ENCODE measurements around the gene ZMIZ1.

ZMIZ1 gene, protein sequence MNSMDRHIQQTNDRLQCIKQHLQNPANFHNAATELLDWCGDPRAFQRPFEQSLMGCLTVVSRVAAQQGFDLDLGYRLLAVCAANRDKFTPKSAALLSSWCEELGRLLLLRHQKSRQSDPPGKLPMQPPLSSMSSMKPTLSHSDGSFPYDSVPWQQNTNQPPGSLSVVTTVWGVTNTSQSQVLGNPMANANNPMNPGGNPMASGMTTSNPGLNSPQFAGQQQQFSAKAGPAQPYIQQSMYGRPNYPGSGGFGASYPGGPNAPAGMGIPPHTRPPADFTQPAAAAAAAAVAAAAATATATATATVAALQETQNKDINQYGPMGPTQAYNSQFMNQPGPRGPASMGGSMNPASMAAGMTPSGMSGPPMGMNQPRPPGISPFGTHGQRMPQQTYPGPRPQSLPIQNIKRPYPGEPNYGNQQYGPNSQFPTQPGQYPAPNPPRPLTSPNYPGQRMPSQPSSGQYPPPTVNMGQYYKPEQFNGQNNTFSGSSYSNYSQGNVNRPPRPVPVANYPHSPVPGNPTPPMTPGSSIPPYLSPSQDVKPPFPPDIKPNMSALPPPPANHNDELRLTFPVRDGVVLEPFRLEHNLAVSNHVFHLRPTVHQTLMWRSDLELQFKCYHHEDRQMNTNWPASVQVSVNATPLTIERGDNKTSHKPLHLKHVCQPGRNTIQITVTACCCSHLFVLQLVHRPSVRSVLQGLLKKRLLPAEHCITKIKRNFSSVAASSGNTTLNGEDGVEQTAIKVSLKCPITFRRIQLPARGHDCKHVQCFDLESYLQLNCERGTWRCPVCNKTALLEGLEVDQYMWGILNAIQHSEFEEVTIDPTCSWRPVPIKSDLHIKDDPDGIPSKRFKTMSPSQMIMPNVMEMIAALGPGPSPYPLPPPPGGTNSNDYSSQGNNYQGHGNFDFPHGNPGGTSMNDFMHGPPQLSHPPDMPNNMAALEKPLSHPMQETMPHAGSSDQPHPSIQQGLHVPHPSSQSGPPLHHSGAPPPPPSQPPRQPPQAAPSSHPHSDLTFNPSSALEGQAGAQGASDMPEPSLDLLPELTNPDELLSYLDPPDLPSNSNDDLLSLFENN

GRCh38 chr10:79068562-79069324, at the start of gene ZMIZ1:
Gene ZMIZ1, plus strand, starts transcription at chr10:79068966. Its CDS starts 132,667 bp downstream, at chr10:79201633.
- peak; percentile 88 for DNase-seq

GRCh38 chr10:79019441-79020014, 49.2 kb upstream of the ZMIZ1 start:
- no peak for DNase-seq

GRCh38 chr10:79020015-79020491, 48.7 kb upstream of the ZMIZ1 start:
- DNase-seq: no peak

DNA sequence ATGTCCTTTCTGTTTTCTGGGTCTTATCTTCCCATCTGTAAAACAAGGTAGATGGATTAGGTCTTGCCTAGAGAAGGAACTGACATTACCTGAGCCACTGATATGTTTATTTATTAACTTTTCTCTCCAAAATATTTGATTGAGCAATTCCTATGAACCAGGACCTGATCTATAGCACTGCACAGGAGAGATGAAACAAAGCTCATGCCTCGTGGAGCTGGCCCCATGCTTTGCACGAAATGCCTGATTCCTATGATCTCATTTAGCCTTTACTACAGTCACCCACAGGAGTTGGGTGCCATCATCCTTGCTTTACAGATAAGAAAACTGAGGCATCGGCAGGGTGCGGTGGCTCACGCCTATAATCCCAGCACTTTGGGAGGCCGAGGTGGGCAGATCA, 48.2 kb upstream of the ZMIZ1 start:
- no peak for DNase-seq

DNA sequence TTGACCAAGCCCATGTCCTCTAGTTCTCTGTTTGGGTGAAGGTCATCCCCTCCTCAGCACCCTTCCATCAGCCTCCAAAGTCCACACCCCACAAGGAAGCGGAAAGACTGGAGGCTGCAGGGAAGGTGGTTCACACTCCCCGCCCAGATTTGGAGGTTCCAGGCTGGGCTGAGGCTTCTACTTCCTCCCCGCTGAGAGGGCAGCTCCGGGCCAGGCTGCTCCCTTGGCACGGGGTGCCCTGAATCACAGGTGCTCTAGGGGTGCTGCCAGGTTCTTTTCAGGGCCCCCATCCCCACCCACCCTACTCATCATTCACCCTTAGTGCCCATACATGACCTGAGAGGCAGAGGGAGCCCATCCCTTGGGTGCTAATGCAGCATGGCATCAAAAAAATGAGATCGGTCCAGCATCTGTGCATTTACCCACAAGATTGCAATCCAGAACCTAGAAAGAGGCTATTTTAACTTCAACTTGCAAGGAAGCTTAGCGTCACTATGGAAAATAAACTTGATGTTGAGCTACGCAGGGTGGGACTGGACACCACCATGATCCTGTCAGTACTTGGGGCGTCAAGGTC, 47.3 kb upstream of the ZMIZ1 start:
- no peak for DNase-seq

DNA sequence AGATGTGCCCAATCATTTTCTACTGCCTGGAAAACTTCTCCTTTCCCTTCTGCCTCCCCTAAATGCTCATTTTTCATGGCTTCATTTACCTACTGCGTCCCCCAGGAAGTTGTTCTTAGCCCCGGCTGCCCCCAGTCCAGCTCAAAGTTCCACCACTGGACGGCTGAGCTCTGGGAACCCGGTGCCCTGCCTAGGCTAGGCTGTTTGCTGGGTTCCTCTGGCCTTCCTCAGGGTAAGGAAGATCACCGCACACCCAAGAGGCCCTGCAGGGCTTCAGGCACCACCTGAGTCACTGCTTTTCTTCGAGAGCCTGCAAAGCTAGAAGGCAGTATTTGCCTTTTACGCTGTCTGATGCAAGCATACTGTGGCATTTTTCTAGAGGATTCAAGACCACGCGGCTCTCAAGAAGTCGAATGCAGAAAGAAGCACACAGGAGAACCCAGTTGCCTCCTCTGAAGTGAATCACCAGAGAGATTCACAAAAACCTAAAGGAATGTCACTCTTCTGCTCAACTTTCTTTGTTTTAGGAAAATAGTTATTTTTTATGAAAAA, 46.7 kb upstream of the ZMIZ1 start:
- DNase-seq: no peak

- DNase-seq: no peak
These were observed 46.1 kb upstream of the ZMIZ1 start for GRCh38 chr10:79022565-79023230.

GRCh38 chr10:79023240-79024162, 45.3 kb upstream of the ZMIZ1 start:
- DNase-seq: no peak

DNA sequence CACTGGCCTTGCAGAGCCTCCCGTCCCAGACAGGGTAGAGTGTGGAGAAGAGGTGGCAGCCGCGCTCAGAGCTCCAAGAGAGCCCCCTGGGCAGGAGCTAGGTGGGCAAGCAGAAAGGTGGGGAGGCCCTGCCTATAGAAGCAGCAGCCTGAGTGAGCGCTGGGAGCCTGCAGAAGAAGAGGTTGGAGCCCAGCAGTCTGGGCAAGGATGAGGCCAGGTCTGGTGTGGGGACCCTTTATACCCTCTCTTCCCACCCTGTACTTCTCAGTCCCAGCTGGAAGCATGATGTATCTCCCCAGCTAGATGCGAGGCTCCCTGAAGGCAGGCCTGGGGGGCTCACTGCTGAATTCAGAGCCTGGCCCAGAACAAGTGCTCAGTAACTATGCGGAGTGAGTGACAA, 44.5 kb upstream of the ZMIZ1 start:
- DNase-seq: no peak

DNA sequence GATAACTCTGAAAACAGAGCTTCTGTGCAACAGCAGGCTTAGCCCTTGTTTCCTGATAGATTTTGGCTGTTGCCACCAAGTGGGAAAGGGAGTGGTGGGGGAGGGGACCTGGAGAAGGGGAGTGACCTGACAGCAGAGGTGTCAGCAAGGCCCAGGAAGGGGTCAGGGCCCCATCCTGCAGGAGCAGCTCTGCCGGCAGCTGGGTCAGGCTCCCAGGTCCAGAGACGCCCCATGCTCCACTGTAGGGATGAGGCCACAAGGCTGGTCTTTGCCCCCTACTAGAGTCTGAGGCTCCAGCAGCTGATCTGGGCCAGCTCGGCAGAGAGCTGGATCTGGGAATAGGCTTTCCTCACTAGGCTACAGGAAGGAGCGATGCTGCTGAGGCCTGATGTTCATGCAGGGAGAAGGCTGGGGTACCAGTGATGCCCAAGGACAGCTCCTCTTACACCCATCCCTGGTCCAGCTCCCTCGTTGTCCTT, 44.0 kb upstream of the ZMIZ1 start:
- DNase-seq: no peak

DNA sequence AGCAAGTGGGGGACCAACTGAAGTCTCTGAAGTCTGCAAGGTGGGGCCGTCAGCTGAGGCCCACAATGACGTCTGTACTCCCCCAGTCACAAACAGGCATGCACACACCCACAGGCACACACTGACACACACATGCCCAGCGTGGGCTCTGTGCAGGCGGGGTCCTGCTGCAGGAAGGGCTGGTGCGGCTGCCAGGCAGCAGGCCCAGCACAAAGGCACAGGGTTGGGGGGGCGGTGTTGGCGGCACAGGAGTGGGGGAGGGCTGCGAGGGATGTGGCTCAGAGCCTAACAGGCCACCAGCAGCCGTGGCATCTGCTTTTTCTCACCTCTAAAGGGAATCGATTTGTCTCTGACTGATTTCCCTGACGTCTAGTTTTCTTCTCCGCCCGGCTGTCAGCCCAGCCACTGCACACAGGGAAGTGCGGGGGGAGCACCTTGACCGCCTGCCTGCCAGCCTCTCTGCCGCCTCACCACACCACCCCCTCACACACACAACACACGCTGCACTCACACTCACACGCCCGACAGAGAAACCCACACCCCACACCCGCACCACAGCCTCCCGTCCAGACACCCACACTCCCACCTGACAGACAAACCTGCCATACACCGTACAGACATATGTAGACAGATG, 43.5 kb upstream of the ZMIZ1 start:
- DNase-seq: peak; percentile 32

- DNase-seq: no peak
These were observed 42.4 kb upstream of the ZMIZ1 start for GRCh38 chr10:79026341-79026761.

GRCh38 chr10:79026806-79027146, 42.0 kb upstream of the ZMIZ1 start:
- DNase-seq: no peak

- DNase-seq: no peak
These were observed 41.4 kb upstream of the ZMIZ1 start for GRCh38 chr10:79027147-79028055.

DNA sequence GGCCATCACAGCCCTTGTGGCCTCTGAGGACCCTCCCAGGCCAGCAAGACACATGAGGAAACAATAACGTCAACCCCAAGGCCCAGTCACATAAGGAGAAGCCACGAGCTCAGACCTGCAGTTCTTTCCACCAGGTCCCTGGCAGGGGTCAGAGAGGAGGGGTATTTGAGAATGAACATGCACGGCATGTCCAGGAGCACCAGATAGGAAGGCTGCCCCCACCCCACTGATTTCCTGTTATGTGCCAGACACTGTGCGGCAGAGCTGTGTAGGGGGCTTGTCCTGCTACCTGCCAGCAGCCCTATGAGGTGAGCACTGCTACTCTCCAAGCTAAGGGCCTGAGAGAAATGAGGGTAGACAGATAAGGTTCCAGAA, 40.7 kb upstream of the ZMIZ1 start:
- DNase-seq: no peak

- DNase-seq: no peak
These were observed 40.2 kb upstream of the ZMIZ1 start for GRCh38 chr10:79028451-79029010.

GRCh38 chr10:79029478-79030390, 39.0 kb upstream of the ZMIZ1 start:
- DNase-seq: no peak

Data from activated CD4-positive, alpha-beta T cell treated with anti-CD3 and anti-CD28 coated beads for 48 hours (primary cell).